Measurements from ENCODE around the gene KLHL36.
A peak's percentile ranks its signal among the peaks of the same experiment; 100 is the strongest.
"Not testable (repeated sequence)": the region's sequence is repeated elsewhere in the genome, so short reads cannot be mapped to it uniquely, and the experiment has no call there.

The KLHL36 gene

GRCh38 chr16:84685210-84685609 lies 36.9 kb downstream of the KLHL36 start:
- ChIA-PET POLR2A (no interaction called here), CTCF (interaction anchor here (1.0 to 5.3 kb wide), 7 partner anchors 11 to 69 kb away, joined by 3 to 51 read pairs (median 3); no protein-coding TSS in a partner anchor)
- DNase-seq (ENCODE audit: extremely low spot score), result no peak
- TF ChIP-seq CTCF (IDR thresholded peaks at IDR 0.05; ENCODE audit: control extremely low read depth, extremely low read depth, low read depth, missing control alignments), result no peak

- ChIA-PET CTCF (interaction anchor here (0.9 to 5.3 kb wide), 3 partner anchors 14 to 39 kb away, joined by 4 to 51 read pairs (median 11); no protein-coding TSS in a partner anchor), POLR2A (no interaction called here)
- no peak for TF ChIP-seq CTCF (IDR thresholded peaks at IDR 0.05; ENCODE audit: control extremely low read depth, extremely low read depth, low read depth, missing control alignments)
- no peak for DNase-seq (ENCODE audit: extremely low spot score)
These were observed 38.5 kb downstream of the KLHL36 start for GRCh38 chr16:84686707-84687298.

GRCh38 chr16:84687715-84688114 lies 39.4 kb downstream of the KLHL36 start:
- TF ChIP-seq CTCF (IDR thresholded peaks at IDR 0.05; ENCODE audit: control extremely low read depth, extremely low read depth, low read depth, missing control alignments), result no peak
- POLR2A ChIA-PET, result no interaction called here
- peak; percentile 52 for DNase-seq (ENCODE audit: extremely low spot score)
- CTCF ChIA-PET, result interaction anchor here (1.1 to 5.3 kb wide), 4 partner anchors 15 to 65 kb away, joined by 3 to 51 read pairs (median 8); no protein-coding TSS in a partner anchor

- POLR2A ChIA-PET; DNase-seq (ENCODE audit: extremely low spot score): not testable (repeated sequence)
- CTCF ChIA-PET, result interaction anchor here (1.1 to 5.3 kb wide), 4 partner anchors 16 to 66 kb away, joined by 3 to 51 read pairs (median 8); no protein-coding TSS in a partner anchor
These were observed 39.9 kb downstream of the KLHL36 start for GRCh38 chr16:84688163-84688562.

- no peak for TF ChIP-seq CTCF (IDR thresholded peaks at IDR 0.05; ENCODE audit: control extremely low read depth, extremely low read depth, low read depth, missing control alignments)
- CTCF ChIA-PET, result interaction anchor here (1.7 kb wide), 2 partner anchors 17 to 40 kb away, joined by 5 to 8 read pairs; no protein-coding TSS in a partner anchor
- DNase-seq (ENCODE audit: extremely low spot score), result no peak
- POLR2A ChIA-PET, result no interaction called here
These were observed 40.8 kb downstream of the KLHL36 start for GRCh38 chr16:84689111-84689510.

- no peak for DNase-seq (ENCODE audit: extremely low spot score)
- no peak for TF ChIP-seq CTCF (IDR thresholded peaks at IDR 0.05; ENCODE audit: control extremely low read depth, extremely low read depth, low read depth, missing control alignments)
- POLR2A ChIA-PET, result no interaction called here
- CTCF ChIA-PET, result interaction anchor here (1.7 kb wide), 2 partner anchors 18 to 39 kb away, joined by 5 to 8 read pairs; no protein-coding TSS in a partner anchor
These were observed 41.9 kb downstream of the KLHL36 start for GRCh38 chr16:84690088-84690819.
